HepG2 (cell line): ENCODE measurements around the gene ARAP1. TPM values are rescaled to one million over a fixed set of nuclear protein-coding genes. Genes with fewer than 3 reads are reported as not detected.

Experiments
- HDAC6 ChIP-seq: fragments of 200-600 bp; sonication (generic); IDR thresholded peaks from 2 replicates; pipeline ENCODE4 v1.7.0; 2017; ENCODE audit warnings: mild to moderate bottlenecking, antibody characterized with exemption, low read length, low read depth
- HNF1B ChIP-seq: sonication (generic); formaldehyde crosslinking; IDR thresholded peaks from 2 replicates; pipeline ENCODE4 v1.5.1; 2020; ENCODE audit warnings: mild to moderate bottlenecking, moderate library complexity, missing genetic modification reagents
- HNF4G ChIP-seq, 2 experiments: sonication (generic) in 1 of 2; formaldehyde crosslinking in 1 of 2; IDR thresholded peaks; 2 replicates each; pipeline versions ENCODE4 v1.4.0 to v1.6.1; 2011 to 2020; ENCODE audit warnings: borderline replicate concordance in 2 of 2, low read depth in 2 of 2, mild to moderate bottlenecking in 2 of 2, low read length in 1 of 2, missing genetic modification reagents in 1 of 2, moderate library complexity in 1 of 2
- IRF2 ChIP-seq: IDR thresholded peaks from 2 replicates; pipeline ENCODE4 v1.6.1; 2018; ENCODE audit warnings: missing genetic modification reagents, missing compliant biosample characterization
- KLF16 ChIP-seq, 2 experiments: sonication (generic) in 1 of 2; formaldehyde crosslinking in 1 of 2; IDR thresholded peaks; 2 replicates each; pipeline versions ENCODE4 v1.6.1 to v1.8.0; 2016 to 2023; ENCODE audit warnings: missing genetic modification reagents in 2 of 2, missing compliant biosample characterization in 1 of 2
- MBNL3 ChIP-seq: fragments of 250-450 bp; sonication (Bioruptor Pico); conservative IDR thresholded peaks from 2 replicates; pipeline ENCODE4 v1.8.0; 2022; ENCODE audit warnings: mild to moderate bottlenecking, inconsistent platforms
- NFRKB ChIP-seq: fragments of 450-650 bp; IDR thresholded peaks from 2 replicates; pipeline ENCODE4 v1.6.1; 2017
- PCBP2 ChIP-seq: fragments of 200-400 bp; formaldehyde crosslinking; optimal IDR thresholded peaks from 2 replicates; pipeline ENCODE3; 2018; ENCODE audit warnings: low read length, low read depth; ENCODE audit not compliant: poor library complexity, severe bottlenecking
- TARDBP ChIP-seq: sonication (generic); formaldehyde crosslinking; IDR thresholded peaks from 2 replicates; pipeline ENCODE4 v1.8.0; 2022; ENCODE audit warnings: mild to moderate bottlenecking, missing genetic modification reagents
- TEAD3 ChIP-seq: optimal IDR thresholded peaks from 2 replicates; pipeline ENCODE3; 2016; ENCODE audit warnings: borderline replicate concordance
- ZNF101 ChIP-seq: sonication (generic); formaldehyde crosslinking; IDR thresholded peaks from 2 replicates; pipeline ENCODE4 v1.4.0; 2020; ENCODE audit warnings: mild to moderate bottlenecking, low read depth, missing genetic modification reagents, borderline replicate concordance
- ZNF382 ChIP-seq: sonication (generic); formaldehyde crosslinking; IDR thresholded peaks from 2 replicates; pipeline ENCODE4 v1.5.0; 2020; ENCODE audit warnings: missing genetic modification reagents, mild to moderate bottlenecking, borderline replicate concordance
- ZNF792 ChIP-seq: IDR thresholded peaks from 2 replicates; pipeline ENCODE4 v1.6.1; 2016
- polyA plus RNA-seq, 8 experiments: library from polyadenylated mRNA; depleted of rRNA in 3 of 8; stranded (reverse) in 7 of 8; unstranded in 1 of 8; fragments of >200 nt; fragmentation: Illumina TruSeq in 4 of 8; extraction: Trizol in 4 of 8; gene quantifications; 2 replicates each; pipeline versions ENCODE4 v1.2.1 to v1.2.3, GENCODE V29; 2011 to 2016; ENCODE audit warnings: low read depth in 4 of 8, missing spikeins in 1 of 8, mixed read lengths in 1 of 8; ENCODE audit not compliant: insufficient read depth in 1 of 8
- total RNA-seq, 5 experiments: library from RNA; depleted of rRNA; stranded (reverse); fragments of >200 nt; fragmentation: Illumina TruSeq; extraction: Trizol; gene quantifications; 2 replicates each; pipeline ENCODE4 v1.2.3, GENCODE V29; 2016; ENCODE audit warnings: low read depth in 1 of 5
- TF ChIP-seq, protein P1 (sequence below): sonication (generic); formaldehyde crosslinking; IDR thresholded peaks from 2 replicates; pipeline ENCODE4 v1.4.0; 2020; ENCODE audit warnings: missing genetic modification reagents
- TF ChIP-seq, protein P2 (sequence below): IDR thresholded peaks from 2 replicates; pipeline ENCODE4 v1.6.1; 2016
- TF ChIP-seq, protein P3 (sequence below): IDR thresholded peaks from 2 replicates; pipeline ENCODE4 v1.6.1; 2012; ENCODE audit warnings: low read depth, low read length, improper control_type of control experiment

ARAP1 gene
- total and polyA plus RNA-seq, 2 of the 13 experiments (the other 11 are each of a cell fraction or from before 2014, with no cell fraction given) = 43.2 to 55.5 TPM

- TF ChIP-seq ZNF101 (CRISPR knock-in tag) (no peak), PCBP2 (no peak), NFRKB (no peak), ZNF382 (CRISPR knock-in tag) (no peak), IRF2 (CRISPR knock-in tag) (no peak), KLF16 (CRISPR knock-in tag; IDR thresholded peaks at IDR 0.05) (no peak; a peak in 1 of 4 replicates), HDAC6 (no peak), ZNF792 (CRISPR knock-in tag) (0 out of 2 replicates have a peak, but pooled peaks have one; percentile 27), MBNL3 (CRISPR knock-in tag) (no peak), TEAD3 (CRISPR knock-in tag) (peak; percentile 44), HNF4G (IDR thresholded peaks at IDR 0.05; ENCODE audit: borderline replicate concordance, low read depth, low read length) (peak; percentile 18; the same call in 1 of the 2 replicates), HNF4G (CRISPR knock-in tag; IDR thresholded peaks at IDR 0.05; ENCODE audit: borderline replicate concordance, low read depth) (no peak), TARDBP (0 out of 2 replicates have a peak, but pooled peaks have one; percentile 44), HNF1B (CRISPR knock-in tag) (peak; percentile 31; the same call in 1 of the 2 replicates)
- TF ChIP-seq, protein P1, sequence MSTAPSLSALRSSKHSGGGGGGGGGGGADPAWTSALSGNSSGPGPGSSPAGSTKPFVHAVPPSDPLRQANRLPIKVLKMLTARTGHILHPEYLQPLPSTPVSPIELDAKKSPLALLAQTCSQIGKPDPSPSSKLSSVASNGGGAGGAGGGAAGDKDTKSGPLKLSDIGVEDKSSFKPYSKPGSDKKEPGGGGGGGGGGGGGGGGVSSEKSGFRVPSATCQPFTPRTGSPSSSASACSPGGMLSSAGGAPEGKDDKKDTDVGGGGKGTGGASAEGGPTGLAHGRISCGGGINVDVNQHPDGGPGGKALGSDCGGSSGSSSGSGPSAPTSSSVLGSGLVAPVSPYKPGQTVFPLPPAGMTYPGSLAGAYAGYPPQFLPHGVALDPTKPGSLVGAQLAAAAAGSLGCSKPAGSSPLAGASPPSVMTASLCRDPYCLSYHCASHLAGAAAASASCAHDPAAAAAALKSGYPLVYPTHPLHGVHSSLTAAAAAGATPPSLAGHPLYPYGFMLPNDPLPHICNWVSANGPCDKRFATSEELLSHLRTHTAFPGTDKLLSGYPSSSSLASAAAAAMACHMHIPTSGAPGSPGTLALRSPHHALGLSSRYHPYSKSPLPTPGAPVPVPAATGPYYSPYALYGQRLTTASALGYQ (CRISPR knock-in tag) = peak; percentile 49; the same call in 1 of the 2 replicates
- TF ChIP-seq, protein P2, sequence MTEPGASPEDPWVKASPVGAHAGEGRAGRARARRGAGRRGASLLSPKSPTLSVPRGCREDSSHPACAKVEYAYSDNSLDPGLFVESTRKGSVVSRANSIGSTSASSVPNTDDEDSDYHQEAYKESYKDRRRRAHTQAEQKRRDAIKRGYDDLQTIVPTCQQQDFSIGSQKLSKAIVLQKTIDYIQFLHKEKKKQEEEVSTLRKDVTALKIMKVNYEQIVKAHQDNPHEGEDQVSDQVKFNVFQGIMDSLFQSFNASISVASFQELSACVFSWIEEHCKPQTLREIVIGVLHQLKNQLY (CRISPR knock-in tag) = no peak
- TF ChIP-seq, protein P3, sequence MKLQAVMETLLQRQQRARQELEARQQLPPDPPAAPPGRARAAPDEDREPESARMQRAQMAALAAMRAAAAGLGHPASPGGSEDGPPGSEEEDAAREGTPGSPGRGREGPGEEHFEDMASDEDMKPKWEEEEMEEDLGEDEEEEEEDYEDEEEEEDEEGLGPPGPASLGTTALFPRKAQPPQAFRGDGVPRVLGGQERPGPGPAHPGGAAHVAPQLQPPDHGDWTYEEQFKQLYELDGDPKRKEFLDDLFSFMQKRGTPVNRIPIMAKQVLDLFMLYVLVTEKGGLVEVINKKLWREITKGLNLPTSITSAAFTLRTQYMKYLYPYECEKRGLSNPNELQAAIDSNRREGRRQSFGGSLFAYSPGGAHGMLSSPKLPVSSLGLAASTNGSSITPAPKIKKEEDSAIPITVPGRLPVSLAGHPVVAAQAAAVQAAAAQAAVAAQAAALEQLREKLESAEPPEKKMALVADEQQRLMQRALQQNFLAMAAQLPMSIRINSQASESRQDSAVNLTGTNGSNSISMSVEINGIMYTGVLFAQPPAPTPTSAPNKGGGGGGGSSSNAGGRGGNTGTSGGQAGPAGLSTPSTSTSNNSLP = no peak
These were observed 34.4 kb upstream of the ARAP1 start (continued) for GRCh38 chr11:72786305-72787215.
